Spleen (tissue), 11 donors: ENCODE results near the gene MOSPD2. TPM values are rescaled to one million over a fixed set of nuclear protein-coding genes. Genes with fewer than 3 reads are reported as not detected.

Source experiments
- DNase-seq: peaks from one replicate; pipeline ENCODE4 v3.0.0-alpha.2; 2020
- H3K27ac ChIP-seq, 8 donors: fragments of 200-600 bp; sonication (generic) in 7 of 8; 1 replicate in 4 of 8; 2 replicates in 4 of 8; pipeline versions ENCODE4 v1.5.0 to v1.8.0; 2016 to 2021; ENCODE audit warnings: inconsistent platforms in 4 of 8, mild to moderate bottlenecking in 4 of 8, moderate library complexity in 1 of 8
- H3K27me3 ChIP-seq, 7 donors: fragments of 200-600 bp; sonication (generic) in 6 of 7; replicated peaks in 1 of 7; 1 replicate in 4 of 7; 2 replicates in 3 of 7; pipeline versions ENCODE4 v1.5.0 to v1.8.0; 2016 to 2021; ENCODE audit warnings: inconsistent platforms in 3 of 7, mild to moderate bottlenecking in 1 of 7
- H3K36me3 ChIP-seq, 6 donors: fragments of 200-600 bp; sonication (generic) in 5 of 6; 1 replicate in 4 of 6; 2 replicates in 2 of 6; pipeline versions ENCODE4 v1.5.0 to v1.8.0; 2016 to 2021; ENCODE audit warnings: inconsistent platforms in 2 of 6
- H3K4me1 ChIP-seq, 6 donors: fragments of 200-600 bp; sonication (generic) in 5 of 6; 1 replicate in 3 of 6; 2 replicates in 3 of 6; pipeline versions ENCODE4 v1.5.0 to v1.8.0; 2016 to 2021; ENCODE audit warnings: inconsistent platforms in 3 of 6
- H3K4me3 ChIP-seq, 8 donors: fragments of 200-600 bp; sonication (generic) in 7 of 8; 1 replicate in 4 of 8; 2 replicates in 4 of 8; pipeline versions ENCODE4 v1.5.0 to v1.8.0; 2016 to 2021; ENCODE audit warnings: inconsistent platforms in 4 of 8, mild to moderate bottlenecking in 4 of 8, moderate library complexity in 2 of 8
- H3K9me3 ChIP-seq, 8 donors: fragments of 200-600 bp; sonication (generic) in 7 of 8; 1 replicate in 4 of 8; 2 replicates in 4 of 8; pipeline versions ENCODE4 v1.5.0 to v1.8.0; 2016 to 2021; ENCODE audit warnings: inconsistent platforms in 4 of 8
- POLR2A ChIP-seq, 3 donors: fragments of 450-650 bp; IDR thresholded peaks; one replicate each; pipeline ENCODE4 v1.5.1; 2017; ENCODE audit warnings: antibody characterized with exemption in 3 of 3, mild to moderate bottlenecking in 1 of 3
- POLR2AphosphoS5 ChIP-seq, 3 donors: sonication (generic); formaldehyde crosslinking; IDR thresholded peaks; one replicate each; pipeline ENCODE4 v1.5.1; 2017; ENCODE audit warnings: antibody characterized with exemption in 3 of 3
- WGBS, 5 donors: extraction: QIAGEN DNeasy Blood & Tissue Kit in 3 of 5; methylation state at CpG; one replicate each; pipeline versions ENCODE4 v1.1.5 to v1.1.7; 2013 to 2018; 5-methylcytosine and 5-hydroxymethylcytosine counted together
- intact Hi-C: fragments of 100-400 bp; cut with DNase I; formaldehyde crosslinking; loops from one replicate; pipeline ENCODE4 v1.15.0; 2023; ENCODE audit warnings: low total_unique reads
- polyA plus RNA-seq, 3 donors: library from polyadenylated mRNA; stranded (reverse); fragments of 200-250 nt; gene quantifications; one replicate each; pipeline ENCODE4 v1.2.1, GENCODE V29; 2013
- total RNA-seq, 7 donors: library from RNA; depleted of rRNA in 3 of 7; stranded (reverse); fragments of >200 nt in 3 of 7; fragmentation: NEBNext Ultra II Directional in 4 of 7; extraction: Animal tissue kit (Norgen Biotek cat#: 25700) in 4 of 7; gene quantifications; one replicate each; pipeline versions ENCODE4 v1.1.0 to v1.2.1, GENCODE V29; 2016 to 2021
- TF ChIP-seq, protein P1 (sequence below), 11 experiments: fragments of 200-600 bp in 7 of 11; fragments of 450-650 bp in 4 of 11; sonication (generic) in 4 of 11; IDR thresholded peaks in 8 of 11; conservative IDR thresholded peaks in 3 of 11; 1 replicate in 7 of 11; 2 replicates in 4 of 11; pipeline versions ENCODE4 v1.4.0 to v1.8.0; 2016 to 2021; ENCODE audit warnings: antibody characterized with exemption in 11 of 11, inconsistent platforms in 4 of 11, mild to moderate bottlenecking in 1 of 11
- donor health status: healthy with polysubstance abuse.
- donor health status: DM: no; HTN: no; CAD: no; lungs with moderate emphysema.
- donor health status: DM: no; HTN: no; CAD: no.
- donor health status: Bipolar disorder and iron deficiency.
- donor health status: healthy.
- donor health status: DM: no; HTN: no; CAD: no.
- donor health status: DM: yes; HTN: yes; CAD: no.

The MOSPD2 gene
- total and polyA plus RNA-seq, 10 donors: 3.2 to 40.5 (median 25.8) TPM

DNA sequence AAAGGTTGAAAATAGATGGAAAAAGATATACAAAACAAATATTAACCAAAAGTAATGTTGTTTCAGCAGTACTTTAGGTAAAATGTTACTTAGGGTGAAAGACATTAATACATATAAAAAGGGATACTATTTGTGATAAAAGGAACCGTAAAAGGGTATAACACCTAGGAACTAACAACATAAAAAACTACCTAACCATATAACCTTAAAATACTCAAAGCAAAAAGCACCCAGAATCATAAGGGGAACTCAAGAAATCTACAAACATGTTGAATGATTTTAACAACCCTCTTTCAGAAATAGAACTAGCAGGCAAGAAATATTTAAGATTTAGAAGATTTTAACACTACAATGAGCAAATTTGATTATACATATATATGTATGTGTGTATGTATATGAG, 11.5 kb downstream of the MOSPD2 start:
- Histone ChIP-seq H3K27me3 (no peaks in the 10 kb centered on the region), H3K27ac (no peak overlapping the region), H3K4me1 (no peaks in the 10 kb centered on the region), H3K9me3 (no peaks in the 10 kb centered on the region), H3K36me3 (no peaks in the 10 kb centered on the region), H3K4me3 (no peak overlapping the region)
- intact Hi-C loops: no loop called here
- TF ChIP-seq POLR2AphosphoS5 (IDR thresholded peaks at IDR 0.05) (no peak), POLR2A (IDR thresholded peaks at IDR 0.05) (no peak)
- TF ChIP-seq, protein P1, sequence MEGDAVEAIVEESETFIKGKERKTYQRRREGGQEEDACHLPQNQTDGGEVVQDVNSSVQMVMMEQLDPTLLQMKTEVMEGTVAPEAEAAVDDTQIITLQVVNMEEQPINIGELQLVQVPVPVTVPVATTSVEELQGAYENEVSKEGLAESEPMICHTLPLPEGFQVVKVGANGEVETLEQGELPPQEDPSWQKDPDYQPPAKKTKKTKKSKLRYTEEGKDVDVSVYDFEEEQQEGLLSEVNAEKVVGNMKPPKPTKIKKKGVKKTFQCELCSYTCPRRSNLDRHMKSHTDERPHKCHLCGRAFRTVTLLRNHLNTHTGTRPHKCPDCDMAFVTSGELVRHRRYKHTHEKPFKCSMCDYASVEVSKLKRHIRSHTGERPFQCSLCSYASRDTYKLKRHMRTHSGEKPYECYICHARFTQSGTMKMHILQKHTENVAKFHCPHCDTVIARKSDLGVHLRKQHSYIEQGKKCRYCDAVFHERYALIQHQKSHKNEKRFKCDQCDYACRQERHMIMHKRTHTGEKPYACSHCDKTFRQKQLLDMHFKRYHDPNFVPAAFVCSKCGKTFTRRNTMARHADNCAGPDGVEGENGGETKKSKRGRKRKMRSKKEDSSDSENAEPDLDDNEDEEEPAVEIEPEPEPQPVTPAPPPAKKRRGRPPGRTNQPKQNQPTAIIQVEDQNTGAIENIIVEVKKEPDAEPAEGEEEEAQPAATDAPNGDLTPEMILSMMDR (IDR thresholded peaks at IDR 0.05 in 8 of 11, conservative IDR thresholded peaks at IDR 0.05 in 3 of 11): no peak
- DNase-seq: no peak
- WGBS, 5 donors: 70 to 83% (median 71%) methylated on average over 1 of the region's 1 CpG

DNA sequence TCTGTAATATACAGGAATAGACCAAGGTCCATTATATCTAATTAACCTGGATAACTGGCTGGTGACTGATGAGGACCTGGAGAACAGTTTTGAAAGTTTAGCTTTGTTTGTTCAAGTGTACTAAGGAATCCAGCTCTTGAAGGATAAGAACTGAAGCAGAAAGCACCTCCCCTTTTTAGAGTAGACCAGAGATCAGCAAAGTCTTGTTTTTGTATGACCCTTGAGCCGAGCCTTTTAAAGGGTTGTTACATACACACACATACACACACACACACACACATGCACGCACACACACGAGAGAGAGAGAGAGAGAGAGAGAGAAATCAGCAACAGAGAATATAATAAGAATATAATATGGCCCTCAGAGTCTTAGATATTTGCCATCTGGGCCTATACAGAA, 13.0 kb downstream of the MOSPD2 start:
- WGBS, 5 donors: 38 to 97% (median 90%) methylated on average over 2 to 3 of the region's 3 CpGs

DNA sequence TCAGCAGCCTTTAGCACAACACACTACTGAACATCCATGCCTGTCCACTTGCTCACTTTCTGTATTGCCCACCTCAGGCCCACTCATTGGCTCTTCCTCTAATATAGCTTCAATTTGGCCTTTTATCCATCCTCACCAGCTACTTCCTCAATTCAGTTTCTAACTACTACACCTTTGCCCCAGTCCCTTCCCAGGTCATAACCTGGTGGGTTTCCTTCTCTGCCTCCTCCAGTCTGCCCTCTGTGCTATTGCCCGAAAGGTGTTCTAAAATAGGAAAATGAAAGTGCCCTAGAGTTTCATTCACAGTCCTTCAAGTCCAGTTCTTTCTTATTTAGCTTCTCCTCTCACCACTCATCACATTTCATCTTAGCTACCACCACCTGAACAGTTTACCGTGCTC, 23.1 kb downstream of the MOSPD2 start:
- Histone ChIP-seq H3K9me3 (no peaks in the 10 kb centered on the region), H3K4me3 (no peak overlapping the region), H3K27ac (no peak overlapping the region), H3K36me3 (peaks cover 0 to 30% (median 0%) of the 10 kb centered on the region in 6 donors), H3K27me3 (no peaks in the 10 kb centered on the region), H3K4me1 (no peaks in the 10 kb centered on the region)
- DNase-seq: no peak
- 77 to 87% (median 84%) methylated on average over 2 of the region's 2 CpGs for WGBS, 5 donors
- no peak for TF ChIP-seq POLR2AphosphoS5 (IDR thresholded peaks at IDR 0.05)
- TF ChIP-seq, protein P1 (IDR thresholded peaks at IDR 0.05 in 8 of 11, conservative IDR thresholded peaks at IDR 0.05 in 3 of 11): no peak
- no peak for TF ChIP-seq POLR2A (IDR thresholded peaks at IDR 0.05)
- intact Hi-C loops: no loop called here

More for the DNA sequence above, 13.0 kb downstream of the MOSPD2 start:
- TF ChIP-seq POLR2A (IDR thresholded peaks at IDR 0.05) (no peak), POLR2AphosphoS5 (IDR thresholded peaks at IDR 0.05) (no peak)
- TF ChIP-seq, protein P1 (IDR thresholded peaks at IDR 0.05 in 8 of 11, conservative IDR thresholded peaks at IDR 0.05 in 3 of 11): no peak
- H3K36me3 ChIP-seq: no peaks in the 10 kb centered on the region
- H3K27ac ChIP-seq: no peak overlapping the region
- no peak for DNase-seq
- intact Hi-C loops: no loop called here
- H3K4me3 ChIP-seq: no peak overlapping the region
- H3K27me3 ChIP-seq: no peaks in the 10 kb centered on the region
- no peaks in the 10 kb centered on the region for H3K4me1 ChIP-seq
- H3K9me3 ChIP-seq: no peaks in the 10 kb centered on the region

DNA sequence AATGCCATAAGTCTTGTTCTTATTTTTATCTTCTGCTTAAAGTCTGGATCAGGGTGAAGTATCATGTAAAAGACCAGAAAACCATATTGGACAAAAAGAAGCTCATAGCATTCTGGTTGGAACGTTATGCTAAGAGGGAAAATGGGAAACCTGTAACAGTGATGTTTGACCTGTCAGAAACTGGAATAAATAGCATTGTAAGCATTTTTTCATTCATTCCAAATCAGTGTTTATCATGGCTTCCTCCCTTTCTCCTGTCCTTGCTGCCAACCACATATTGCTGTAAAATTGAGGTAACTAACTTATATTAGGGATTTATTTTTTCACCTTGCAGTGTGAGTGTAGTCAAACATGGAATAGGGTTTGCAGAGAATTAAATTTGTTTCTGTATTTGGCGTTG, 23.8 kb downstream of the MOSPD2 start:
- H3K4me3 ChIP-seq: no peak overlapping the region
- H3K27me3 ChIP-seq: no peaks in the 10 kb centered on the region
- peaks cover 0 to 30% (median 0%) of the 10 kb centered on the region in 6 donors for H3K36me3 ChIP-seq
- H3K27ac ChIP-seq: no peak overlapping the region
- no peaks in the 10 kb centered on the region for H3K9me3 ChIP-seq
- TF ChIP-seq, protein P1 (IDR thresholded peaks at IDR 0.05 in 8 of 11, conservative IDR thresholded peaks at IDR 0.05 in 3 of 11): no peak
- TF ChIP-seq POLR2AphosphoS5 (IDR thresholded peaks at IDR 0.05): no peak
- TF ChIP-seq POLR2A (IDR thresholded peaks at IDR 0.05): no peak
- H3K4me1 ChIP-seq: no peaks in the 10 kb centered on the region
- intact Hi-C loops: no loop called here
- DNase-seq: no peak
- 70 to 97% (median 92%) methylated on average over 2 of the region's 2 CpGs for WGBS, 5 donors
